Osteocyte (in vitro differentiated cells): ENCODE data around the gene THAP3. TPM values are rescaled to one million over a fixed set of nuclear protein-coding genes. Genes with fewer than 3 reads are reported as not detected.
"Not testable (repeated sequence)": the region's sequence is repeated elsewhere in the genome, so short reads cannot be mapped to it uniquely, and the experiment has no call there.

Experiments
- DNase-seq: peaks from one replicate; pipeline ENCODE4 v3.0.0; 2021; ENCODE audit warnings: mixed read lengths; ENCODE audit not compliant: unreplicated experiment; ENCODE audit errors: extremely low spot score
- H3K27ac Mint-ChIP-seq: one replicate; pipeline ENCODE4 v1.8.0; 2021; ENCODE audit warnings: mild to moderate bottlenecking, mixed read lengths; ENCODE audit not compliant: unreplicated experiment
- H3K27me3 Mint-ChIP-seq: one replicate; pipeline ENCODE4 v1.8.0; 2021; ENCODE audit warnings: mixed read lengths; ENCODE audit not compliant: unreplicated experiment
- H3K36me3 Mint-ChIP-seq: one replicate; pipeline ENCODE4 v1.8.0; 2021; ENCODE audit warnings: mixed read lengths; ENCODE audit not compliant: unreplicated experiment
- H3K4me1 Mint-ChIP-seq: one replicate; pipeline ENCODE4 v1.8.0; 2021; ENCODE audit warnings: mixed read lengths; ENCODE audit not compliant: unreplicated experiment
- H3K4me3 Mint-ChIP-seq: one replicate; pipeline ENCODE4 v1.8.0; 2021; ENCODE audit warnings: mild to moderate bottlenecking, moderate library complexity, mixed read lengths; ENCODE audit not compliant: unreplicated experiment
- H3K9me3 Mint-ChIP-seq: one replicate; pipeline ENCODE4 v1.8.0; 2021; ENCODE audit warnings: mixed read lengths; ENCODE audit not compliant: unreplicated experiment
- total RNA-seq: library from RNA; stranded (reverse); gene quantifications from 2 replicates; pipeline ENCODE4 v1.2.1, GENCODE V29; 2021
- TF ChIP-seq, protein P1 (sequence below): fragments of 200-600 bp; sonication (generic); IDR thresholded peaks from 2 replicates; pipeline ENCODE4 v1.5.0; 2021; ENCODE audit warnings: antibody characterized with exemption, mild to moderate bottlenecking, moderate library complexity

Gene THAP3
- total RNA-seq, 1 donor from 2014 or later: 18.7 TPM

DNA sequence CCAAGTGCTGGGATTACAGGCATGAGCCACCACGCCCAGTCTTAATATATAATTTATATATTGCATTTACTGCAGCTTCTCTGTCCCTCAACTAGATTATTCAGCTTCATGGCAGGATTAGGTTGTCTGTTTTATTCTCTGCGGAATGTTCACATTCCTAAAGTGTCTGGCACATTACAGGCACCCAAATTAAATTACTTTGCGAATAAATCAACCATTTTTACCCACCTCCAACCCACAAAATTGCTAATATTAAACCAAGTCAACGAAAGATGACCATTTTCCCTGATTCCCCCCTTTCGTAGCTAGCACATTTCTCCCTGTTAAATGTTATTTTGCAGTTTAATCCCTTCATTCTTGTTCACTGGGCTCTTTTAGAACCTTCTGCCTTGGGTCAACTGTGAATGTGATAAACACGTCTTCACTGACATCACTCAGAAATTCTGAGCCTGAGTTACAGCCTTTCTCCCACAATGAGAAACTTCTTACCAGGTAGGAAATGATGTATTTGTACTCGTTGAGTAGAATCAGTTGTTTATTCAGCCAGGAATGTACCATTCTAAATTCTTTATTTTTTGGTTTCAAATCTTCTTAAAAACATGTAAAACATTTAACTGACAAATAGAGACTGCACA is 35.9 kb downstream of the THAP3 start:
- H3K27me3 Mint-ChIP-seq: no peaks in the 10 kb centered on the region
- DNase-seq: no peak
- H3K4me3 Mint-ChIP-seq: no peak overlapping the region
- no peaks in the 10 kb centered on the region for H3K9me3 Mint-ChIP-seq
- TF ChIP-seq, protein P1, sequence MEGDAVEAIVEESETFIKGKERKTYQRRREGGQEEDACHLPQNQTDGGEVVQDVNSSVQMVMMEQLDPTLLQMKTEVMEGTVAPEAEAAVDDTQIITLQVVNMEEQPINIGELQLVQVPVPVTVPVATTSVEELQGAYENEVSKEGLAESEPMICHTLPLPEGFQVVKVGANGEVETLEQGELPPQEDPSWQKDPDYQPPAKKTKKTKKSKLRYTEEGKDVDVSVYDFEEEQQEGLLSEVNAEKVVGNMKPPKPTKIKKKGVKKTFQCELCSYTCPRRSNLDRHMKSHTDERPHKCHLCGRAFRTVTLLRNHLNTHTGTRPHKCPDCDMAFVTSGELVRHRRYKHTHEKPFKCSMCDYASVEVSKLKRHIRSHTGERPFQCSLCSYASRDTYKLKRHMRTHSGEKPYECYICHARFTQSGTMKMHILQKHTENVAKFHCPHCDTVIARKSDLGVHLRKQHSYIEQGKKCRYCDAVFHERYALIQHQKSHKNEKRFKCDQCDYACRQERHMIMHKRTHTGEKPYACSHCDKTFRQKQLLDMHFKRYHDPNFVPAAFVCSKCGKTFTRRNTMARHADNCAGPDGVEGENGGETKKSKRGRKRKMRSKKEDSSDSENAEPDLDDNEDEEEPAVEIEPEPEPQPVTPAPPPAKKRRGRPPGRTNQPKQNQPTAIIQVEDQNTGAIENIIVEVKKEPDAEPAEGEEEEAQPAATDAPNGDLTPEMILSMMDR: no peak
- H3K36me3 Mint-ChIP-seq: peaks cover 20% of the 10 kb centered on the region
- no peaks in the 10 kb centered on the region for H3K4me1 Mint-ChIP-seq
- no peak overlapping the region for H3K27ac Mint-ChIP-seq

DNA sequence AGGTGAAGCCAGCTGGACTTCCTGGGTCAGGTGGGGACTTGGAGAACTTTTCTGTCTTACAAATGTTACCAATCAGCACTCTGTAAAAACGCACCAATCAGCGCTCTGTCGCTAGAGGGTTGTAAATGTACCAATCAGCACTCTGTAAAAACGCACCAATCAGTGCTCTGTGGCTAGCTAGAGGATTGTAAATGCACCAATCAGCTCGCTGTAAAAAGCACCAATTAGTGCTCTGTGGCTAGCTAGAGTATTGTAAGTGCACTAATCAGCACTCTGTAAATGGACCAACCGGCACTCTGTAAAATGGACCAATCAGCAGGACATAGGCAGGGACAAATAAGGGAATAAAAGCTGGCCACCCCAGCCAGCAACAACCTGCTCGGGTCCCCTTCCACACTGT is 37.8 kb downstream of the THAP3 start:
- not testable (repeated sequence) for H3K27me3 Mint-ChIP-seq, H3K4me1 Mint-ChIP-seq, H3K9me3 Mint-ChIP-seq, H3K27ac Mint-ChIP-seq, H3K4me3 Mint-ChIP-seq, DNase-seq
- peaks cover 24% of the 10 kb centered on the region for H3K36me3 Mint-ChIP-seq

DNA sequence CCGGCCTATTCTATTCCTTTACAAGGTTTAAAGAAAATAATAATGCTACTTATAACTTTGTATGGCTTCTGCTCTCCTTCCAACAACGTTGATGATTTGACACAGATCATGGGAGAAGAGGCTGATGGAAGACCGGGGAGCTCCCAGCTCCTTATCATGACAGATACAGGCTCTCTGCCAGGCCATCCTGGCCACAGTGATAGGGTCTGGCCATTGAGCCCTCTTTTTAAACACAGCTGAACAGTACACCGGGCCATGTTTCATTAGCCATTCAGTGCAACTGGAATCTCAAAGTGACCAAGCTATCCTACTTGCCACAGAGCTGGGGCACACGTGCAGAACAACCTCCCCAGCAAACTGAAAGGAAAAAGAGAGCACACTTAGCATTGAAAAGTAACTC is 42.0 kb downstream of the THAP3 start:
- Mint-ChIP-seq H3K27ac (no peak overlapping the region), H3K9me3 (no peaks in the 10 kb centered on the region), H3K4me3 (no peak overlapping the region), H3K4me1 (no peaks in the 10 kb centered on the region), H3K27me3 (no peaks in the 10 kb centered on the region), H3K36me3 (peaks cover 32% of the 10 kb centered on the region)
- DNase-seq: no peak
- TF ChIP-seq, protein P1: no peak

DNA sequence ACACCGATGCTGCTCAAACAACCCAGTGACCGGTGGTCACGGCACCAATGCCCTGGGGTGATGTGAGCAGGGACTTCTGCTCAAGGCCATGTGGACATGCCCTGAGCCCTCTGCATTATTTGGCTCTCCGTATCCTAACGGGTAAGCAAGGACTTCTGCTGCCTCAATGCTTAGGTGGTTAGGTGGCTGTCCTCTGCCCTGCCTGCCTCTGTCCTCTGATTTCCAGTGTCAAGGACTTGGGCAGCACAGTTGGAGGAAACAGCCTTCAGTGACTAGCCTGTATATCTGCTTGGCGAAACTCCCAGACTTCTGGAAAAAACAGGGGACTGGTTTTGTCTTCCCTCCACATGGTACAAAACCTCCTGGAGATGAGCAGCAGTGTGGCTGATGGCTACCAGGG is 42.5 kb downstream of the THAP3 start:
- peaks cover 32% of the 10 kb centered on the region for H3K36me3 Mint-ChIP-seq
- H3K27me3 Mint-ChIP-seq: no peaks in the 10 kb centered on the region
- TF ChIP-seq, protein P1: no peak
- H3K27ac Mint-ChIP-seq: no peak overlapping the region
- no peaks in the 10 kb centered on the region for H3K9me3 Mint-ChIP-seq
- H3K4me3 Mint-ChIP-seq: no peak overlapping the region
- no peak for DNase-seq
- no peaks in the 10 kb centered on the region for H3K4me1 Mint-ChIP-seq

DNA sequence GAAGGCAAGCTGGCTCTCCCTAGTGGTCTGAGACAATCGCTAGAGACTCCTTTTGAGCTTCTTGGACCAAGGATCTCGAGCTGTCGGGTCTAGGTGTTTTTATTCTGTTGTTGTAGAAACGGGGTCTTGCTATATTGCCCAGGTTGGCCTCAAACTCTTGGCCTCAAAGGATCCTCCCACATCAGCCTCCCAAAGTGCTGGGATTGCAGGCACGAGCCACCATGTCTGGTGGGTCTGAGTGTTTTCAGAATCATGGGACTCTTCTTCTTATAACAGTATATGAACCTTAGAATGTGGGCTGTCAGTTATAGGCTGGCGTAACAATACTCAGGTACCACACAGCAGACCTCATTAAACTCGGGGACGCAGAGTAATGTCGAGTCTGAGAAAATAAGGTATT is 43.8 kb downstream of the THAP3 start:
- Mint-ChIP-seq H3K4me3 (no peak overlapping the region), H3K4me1 (no peaks in the 10 kb centered on the region), H3K36me3 (peaks cover 28% of the 10 kb centered on the region), H3K27me3 (no peaks in the 10 kb centered on the region), H3K27ac (no peak overlapping the region), H3K9me3 (no peaks in the 10 kb centered on the region)
- TF ChIP-seq, protein P1: no peak
- no peak for DNase-seq

DNA sequence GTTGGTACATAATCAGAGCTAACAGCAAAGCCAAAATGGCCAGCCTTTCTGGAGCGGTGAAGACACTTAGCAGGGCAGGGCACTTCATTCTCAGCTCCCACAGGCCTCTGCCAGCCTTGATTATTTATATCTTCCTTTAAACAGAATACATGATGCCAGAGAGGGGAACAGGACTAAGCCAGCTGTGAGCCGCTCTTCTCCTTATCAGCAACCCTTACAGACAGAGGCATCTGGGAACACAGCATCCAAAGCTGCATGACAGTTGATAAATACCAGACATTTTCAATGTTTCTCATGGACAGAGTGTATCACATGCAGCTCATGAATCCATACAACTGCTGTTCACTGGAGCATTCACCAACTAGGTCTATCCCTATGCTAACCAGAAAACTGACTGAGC is 47.9 kb downstream of the THAP3 start:
- Mint-ChIP-seq H3K27me3 (no peaks in the 10 kb centered on the region), H3K4me3 (no peak overlapping the region), H3K36me3 (peaks cover 26% of the 10 kb centered on the region), H3K9me3 (no peaks in the 10 kb centered on the region), H3K4me1 (no peaks in the 10 kb centered on the region), H3K27ac (no peak overlapping the region)
- TF ChIP-seq, protein P1: no peak
- DNase-seq: no peak
